ENCODE measurements around the gene ZNF219.

The ZNF219 gene

DNA sequence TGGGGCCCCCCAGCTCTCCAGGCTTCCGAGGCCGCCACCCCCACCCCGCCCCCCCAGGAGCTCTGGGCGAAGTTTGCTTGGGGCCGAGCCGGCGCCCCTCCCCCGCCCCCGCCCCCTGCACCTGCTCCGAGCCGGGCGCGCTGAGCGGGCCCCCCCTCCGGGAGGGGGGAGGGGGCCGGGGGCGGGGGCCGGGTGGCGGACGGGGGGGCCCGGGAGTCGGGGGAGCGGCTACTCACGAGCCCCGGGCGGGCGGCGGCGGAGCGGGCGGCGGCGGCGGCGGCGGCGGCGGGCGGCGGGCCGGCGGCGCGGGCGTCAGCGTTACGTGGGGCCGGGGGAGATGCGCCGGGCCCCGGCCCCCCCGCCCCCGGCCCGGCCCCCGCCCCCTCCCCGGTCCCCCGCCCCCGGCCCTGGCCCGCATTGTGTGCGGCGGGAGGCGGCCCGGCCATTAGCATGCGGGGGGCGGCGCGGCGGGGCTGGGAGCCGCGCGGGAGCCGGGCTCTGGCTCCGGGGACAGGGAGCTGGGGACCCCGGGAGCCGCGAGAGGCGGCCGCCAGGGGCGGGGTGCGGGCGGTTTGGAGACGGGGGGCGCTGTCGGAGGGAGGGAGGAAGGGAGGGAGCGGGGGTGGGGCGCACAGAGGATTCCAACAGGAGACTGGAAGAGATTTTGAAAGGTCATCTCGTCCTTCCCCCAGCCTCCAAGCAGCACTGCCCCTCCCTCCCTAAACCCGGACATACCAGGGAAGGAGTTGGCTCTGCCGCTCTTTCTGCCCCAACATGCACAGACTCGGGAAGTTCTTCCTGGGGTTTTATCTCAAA, at the start of gene ZNF219:
TSS of gene ZNF219 (minus strand) at position 580 of the 816 bp plus-strand sequence. CDS start 5,064 bp downstream, outside the sequence.
- peak; percentile 43 for DNase-seq

DNA sequence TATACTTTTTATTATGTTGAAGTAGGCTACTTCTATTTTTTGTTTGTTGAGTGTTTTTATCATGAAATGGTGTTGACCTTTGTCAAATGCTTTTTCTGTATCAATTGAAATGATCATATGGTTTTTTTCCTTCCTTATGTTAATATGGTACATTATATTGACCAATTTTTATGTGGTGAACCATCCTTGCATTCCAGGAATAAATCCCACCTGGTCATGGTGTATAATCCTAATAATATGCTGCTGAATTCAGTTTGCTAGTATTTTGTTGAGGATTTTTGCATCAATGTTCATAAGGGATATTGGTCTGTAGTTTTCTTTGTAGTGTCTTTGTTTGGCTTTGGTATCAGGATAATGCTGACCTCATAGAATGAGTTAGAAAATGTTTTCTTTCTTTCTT, 47.0 kb upstream of the ZNF219 start:
- no peak for DNase-seq

DNA sequence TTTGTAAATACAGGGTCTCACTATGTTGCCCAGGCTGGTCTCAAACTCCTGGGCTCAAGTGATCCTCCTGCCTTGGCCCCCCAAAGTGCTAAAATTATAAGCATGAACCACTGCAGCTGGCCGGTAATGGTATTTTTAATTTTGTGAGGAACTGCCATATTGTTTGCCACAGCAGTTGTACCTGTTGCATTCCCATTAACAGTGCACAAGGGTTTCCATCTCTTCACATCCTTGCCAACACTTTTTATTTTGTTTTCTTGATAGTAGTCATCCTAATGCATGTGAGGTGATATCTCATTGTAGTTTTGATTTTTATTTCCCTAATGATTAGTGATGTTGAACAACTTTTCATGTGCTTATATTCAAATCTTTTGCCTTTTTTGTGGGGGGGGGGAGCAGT, 43.9 kb upstream of the ZNF219 start:
- DNase-seq, result no peak

GRCh38 chr14:21136024-21136423, 37.6 kb upstream of the ZNF219 start:
- peak; percentile 4 for DNase-seq

- no peak for DNase-seq
These were observed 35.4 kb upstream of the ZNF219 start for GRCh38 chr14:21133901-21134300.

- DNase-seq, result no peak
These were observed 25.0 kb upstream of the ZNF219 start for GRCh38 chr14:21123429-21123828.

- DNase-seq, result no peak
These were observed 22.7 kb upstream of the ZNF219 start for GRCh38 chr14:21121122-21121521.

GRCh38 chr14:21120686-21121085, 22.2 kb upstream of the ZNF219 start:
- no peak for DNase-seq

GRCh38 chr14:21118933-21119332, 20.5 kb upstream of the ZNF219 start:
- DNase-seq, result no peak

- DNase-seq, result no peak
These were observed 14.9 kb upstream of the ZNF219 start for GRCh38 chr14:21113369-21113768.

GRCh38 chr14:21112255-21112654, 13.8 kb upstream of the ZNF219 start:
- DNase-seq, result no peak

GRCh38 chr14:21109377-21110138, 11.1 kb upstream of the ZNF219 start:
- DNase-seq, result no peak

DNA sequence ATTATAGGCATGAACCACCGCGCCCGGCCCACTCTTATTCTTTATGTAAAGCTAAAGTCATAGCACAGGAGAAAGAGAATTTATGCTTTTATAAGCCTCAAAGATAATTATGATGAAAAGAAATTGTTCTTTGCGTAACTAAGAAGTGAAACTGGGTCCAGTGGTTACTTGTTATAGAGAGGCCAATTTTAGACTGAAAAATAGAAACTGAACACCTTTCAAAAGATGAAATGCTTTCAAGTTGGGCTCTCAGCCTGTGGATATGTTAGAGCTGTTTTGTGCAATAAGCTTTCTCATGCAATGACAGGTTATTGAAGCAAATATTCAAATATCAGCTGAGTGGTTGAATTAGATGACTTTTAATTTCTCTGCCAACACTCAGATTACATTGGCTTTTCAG, 10.3 kb upstream of the ZNF219 start:
- DNase-seq, result no peak

GRCh38 chr14:21107283-21107800, 8.9 kb upstream of the ZNF219 start:
- DNase-seq, result peak; percentile 41

DNA sequence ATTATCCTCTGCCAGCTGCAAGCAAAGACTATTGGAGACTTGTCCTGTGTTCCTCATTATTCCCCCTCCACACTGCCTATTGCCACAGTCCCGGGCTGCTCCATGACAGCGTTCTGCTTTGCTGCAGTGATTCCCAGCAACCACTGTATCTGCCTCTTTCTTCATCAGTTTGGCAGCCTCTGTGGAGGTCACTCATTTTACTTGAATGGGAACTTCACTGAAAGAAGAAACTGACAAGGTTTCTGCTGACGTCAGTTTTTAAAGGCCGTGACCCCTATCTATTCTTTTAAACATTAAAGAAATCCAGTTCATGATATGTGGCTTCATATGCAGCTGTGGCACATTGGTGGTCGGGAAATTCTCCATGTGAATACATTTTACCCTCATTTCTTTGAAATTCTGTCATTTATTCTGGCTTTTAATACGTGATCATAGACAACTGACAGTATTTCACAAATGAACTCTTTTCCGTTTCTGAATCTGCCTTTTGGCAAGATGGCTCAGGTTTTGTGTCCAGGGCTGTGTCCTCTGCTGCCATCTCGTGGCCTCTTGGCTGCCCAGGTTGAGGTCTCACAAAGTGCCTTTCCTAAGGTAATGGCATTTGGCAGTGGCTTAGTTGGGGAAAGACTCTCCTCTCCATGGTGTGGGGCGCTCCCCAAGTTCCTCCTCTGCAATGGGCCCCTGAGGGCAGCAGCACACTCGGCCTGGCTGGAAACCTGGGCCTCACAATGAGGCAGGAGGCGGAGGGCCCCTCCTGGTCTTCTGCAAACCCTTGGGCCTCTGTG, 8.2 kb upstream of the ZNF219 start:
- peak; percentile 69 for DNase-seq

- peak; percentile 15 for DNase-seq
These were observed 7.7 kb upstream of the ZNF219 start for GRCh38 chr14:21106176-21106497.

GRCh38 chr14:21105095-21105494, 6.6 kb upstream of the ZNF219 start:
- no peak for DNase-seq

DNA sequence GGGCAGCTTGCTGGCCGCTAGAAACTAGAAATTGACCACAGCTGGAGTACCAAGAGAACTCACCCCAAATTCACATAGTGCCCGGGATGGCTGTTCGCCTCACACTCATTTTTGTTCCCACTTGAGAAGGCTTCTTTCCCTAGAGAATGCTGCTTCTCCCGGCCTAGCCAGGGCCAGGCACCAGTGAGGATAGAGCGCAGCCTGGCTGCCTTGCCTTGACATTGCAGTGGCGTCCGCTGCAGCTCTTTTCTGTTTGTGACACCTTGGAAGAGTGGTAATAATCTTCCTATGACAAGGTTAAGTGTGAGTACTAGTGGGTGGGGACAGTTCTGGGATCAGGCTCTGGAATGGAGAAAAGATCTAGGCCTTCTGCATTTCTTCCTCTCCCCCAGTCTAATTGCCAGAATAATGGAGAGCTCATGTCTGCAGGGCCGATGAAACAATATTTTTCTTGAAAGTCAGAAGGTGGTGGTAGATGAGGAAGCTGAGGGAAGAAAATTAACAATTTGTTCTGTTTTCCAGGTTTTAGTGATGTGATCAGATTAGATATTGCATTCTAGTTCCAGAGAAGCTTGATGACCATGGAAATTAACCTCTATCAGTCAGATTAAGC, 6.1 kb upstream of the ZNF219 start:
- DNase-seq, result peak; percentile 80

- DNase-seq, result peak; percentile 96
These were observed 5.4 kb upstream of the ZNF219 start for GRCh38 chr14:21103710-21104447.

- no peak for DNase-seq
These were observed 4.9 kb upstream of the ZNF219 start for GRCh38 chr14:21103411-21103709.

GRCh38 chr14:21102521-21103410, 4.3 kb upstream of the ZNF219 start:
- no peak for DNase-seq
